Activated CD4-positive, alpha-beta T cell treated with anti-CD3 and anti-CD28 coated beads, Interleukin-2, amount 50 U/mL, for 48 hours (primary cell): ENCODE results near the gene STOX2.
A peak's percentile ranks its signal among the peaks of the same experiment; 100 is the strongest.

Experiments used
- DNase-seq, 2 experiments: peaks; one replicate each; pipeline ENCODE4 v3.0.0-alpha.2; 2020

The STOX2 gene, protein sequence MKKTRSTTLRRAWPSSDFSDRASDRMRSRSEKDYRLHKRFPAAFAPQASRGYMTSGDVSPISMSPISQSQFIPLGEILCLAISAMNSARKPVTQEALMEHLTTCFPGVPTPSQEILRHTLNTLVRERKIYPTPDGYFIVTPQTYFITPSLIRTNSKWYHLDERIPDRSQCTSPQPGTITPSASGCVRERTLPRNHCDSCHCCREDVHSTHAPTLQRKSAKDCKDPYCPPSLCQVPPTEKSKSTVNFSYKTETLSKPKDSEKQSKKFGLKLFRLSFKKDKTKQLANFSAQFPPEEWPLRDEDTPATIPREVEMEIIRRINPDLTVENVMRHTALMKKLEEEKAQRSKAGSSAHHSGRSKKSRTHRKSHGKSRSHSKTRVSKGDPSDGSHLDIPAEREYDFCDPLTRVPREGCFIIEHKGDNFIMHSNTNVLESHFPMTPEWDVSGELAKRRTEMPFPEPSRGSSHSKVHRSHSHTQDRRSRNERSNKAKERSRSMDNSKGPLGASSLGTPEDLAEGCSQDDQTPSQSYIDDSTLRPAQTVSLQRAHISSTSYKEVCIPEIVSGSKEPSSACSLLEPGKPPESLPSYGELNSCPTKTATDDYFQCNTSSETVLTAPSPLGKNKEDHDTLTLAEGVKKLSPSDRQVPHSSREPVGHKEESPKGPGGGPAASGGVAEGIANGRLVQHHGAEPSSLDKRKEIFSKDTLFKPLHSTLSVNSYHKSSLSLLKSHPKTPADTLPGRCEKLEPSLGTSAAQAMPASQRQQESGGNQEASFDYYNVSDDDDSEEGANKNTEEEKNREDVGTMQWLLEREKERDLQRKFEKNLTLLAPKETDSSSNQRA (N-terminal part only)

DNA sequence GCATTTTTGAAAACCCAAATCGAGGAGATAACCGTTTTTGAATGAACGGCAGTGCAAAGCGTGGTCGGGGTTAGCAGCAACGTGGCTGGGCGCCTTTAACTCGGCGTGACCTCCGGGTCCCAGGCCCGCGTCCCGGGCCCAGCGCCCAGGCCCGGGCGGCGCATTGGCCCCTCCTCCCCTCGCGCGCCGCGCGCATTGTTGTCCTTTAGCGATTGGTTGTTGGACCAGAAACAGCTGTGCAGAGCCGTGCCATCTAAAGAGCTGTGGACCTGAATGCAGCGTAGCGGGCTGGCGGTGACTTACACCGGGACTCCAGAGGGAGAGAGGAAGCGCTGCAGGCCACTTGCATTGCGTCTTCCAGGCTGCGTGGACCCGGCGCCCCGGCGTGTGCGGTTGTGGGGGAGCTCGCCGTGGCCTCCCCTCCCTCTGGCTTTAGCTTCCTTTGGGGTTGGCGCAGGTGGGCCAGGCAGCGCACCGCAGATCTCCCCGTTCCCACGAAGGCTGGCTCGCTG lies at the start of gene STOX2:
STOX2 (plus strand) TSS at position 227 of the 512 bp plus-strand sequence. CDS start 1,484 bp downstream, outside the sequence.
- DNase-seq, result peak; percentile 19 to 22

DNA sequence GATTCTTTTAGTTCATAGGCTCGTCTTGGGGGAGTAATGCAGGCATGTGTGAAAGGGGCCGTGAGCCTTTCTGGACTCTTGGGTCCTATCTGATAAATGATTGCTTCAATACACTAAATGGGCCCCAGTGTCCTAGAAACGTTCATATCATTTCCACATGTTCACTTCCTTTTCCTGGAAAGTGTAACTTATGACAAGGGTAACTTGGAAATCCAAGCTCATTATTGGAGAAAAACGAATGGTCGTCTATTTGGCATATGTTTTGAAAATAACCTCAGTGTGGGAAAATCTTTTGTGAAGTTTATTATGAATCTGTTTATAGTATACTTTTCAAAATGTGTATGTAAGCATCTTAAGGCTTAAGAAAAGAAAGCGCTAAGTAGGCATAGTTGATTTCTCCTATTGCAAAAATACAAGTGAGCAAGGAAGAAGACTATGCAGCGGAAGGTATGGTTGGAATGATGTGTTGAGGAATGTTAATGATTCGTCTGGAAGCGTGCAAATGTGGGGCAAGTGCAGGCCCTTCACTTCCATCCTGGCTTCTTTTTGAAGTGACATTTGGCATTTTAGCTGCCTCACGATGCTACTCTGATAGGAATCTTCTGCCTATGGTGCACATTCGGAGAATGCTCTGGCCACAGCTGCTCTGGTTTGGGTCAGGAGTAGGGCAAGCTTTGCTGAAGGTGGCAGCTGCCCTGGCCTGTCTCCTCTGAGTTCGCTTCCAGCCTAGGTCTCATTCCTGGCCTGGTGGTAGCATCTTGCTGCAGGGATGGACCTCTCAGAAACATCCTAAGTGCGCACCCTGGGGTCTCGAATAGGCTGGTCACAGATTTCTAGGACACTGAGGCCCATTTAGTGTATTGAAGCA lies 49.5 kb upstream of the STOX2 start:
- no peak for DNase-seq

DNA sequence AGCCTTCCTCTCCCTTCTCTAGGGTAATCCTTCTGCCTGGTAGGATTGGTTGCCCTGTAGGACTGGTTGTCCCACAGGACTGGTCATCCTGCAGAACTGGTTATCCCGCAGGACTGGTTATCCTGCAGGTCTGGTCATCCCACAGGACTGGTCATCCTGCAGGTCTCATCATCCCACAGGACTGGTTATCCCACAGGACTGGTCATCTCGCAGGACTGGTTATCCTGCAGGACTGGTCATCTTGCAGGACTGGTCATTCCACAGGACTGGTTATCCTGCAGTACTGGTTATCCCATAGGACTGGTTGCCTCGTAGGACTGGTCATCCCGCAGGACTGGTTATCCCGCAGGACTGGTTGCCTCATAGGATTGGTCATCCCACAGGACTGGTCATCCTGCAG lies 48.1 kb upstream of the STOX2 start:
- no peak for DNase-seq

DNA sequence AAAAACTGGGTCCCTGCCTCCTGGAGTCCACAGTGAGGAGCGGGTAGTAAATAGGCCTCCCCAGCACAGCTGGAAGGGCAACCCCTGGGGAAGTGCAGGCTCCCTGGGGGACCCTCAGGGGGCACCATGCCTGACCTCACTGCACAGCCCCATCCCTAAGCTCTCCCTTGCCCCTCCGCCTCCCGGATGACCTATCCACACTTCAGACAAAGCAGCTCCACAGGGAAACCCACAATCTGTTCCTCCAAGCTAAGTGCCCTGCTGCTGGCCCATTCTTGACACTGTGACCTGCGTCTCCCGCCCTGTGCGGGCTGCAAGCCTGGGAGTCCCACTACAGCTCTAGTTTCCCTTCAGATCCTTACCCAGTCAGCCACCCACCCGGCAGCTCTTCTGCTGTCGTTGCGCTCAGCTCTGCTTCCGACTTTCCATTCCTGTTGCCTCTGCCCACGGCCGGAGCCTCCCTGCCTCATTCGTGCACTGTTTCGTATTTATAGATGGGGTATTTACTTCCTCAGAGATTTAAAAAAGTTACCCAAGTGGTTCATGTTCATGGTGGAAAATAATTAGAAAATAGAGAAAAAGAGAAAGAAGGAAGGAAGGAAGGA lies 47.0 kb upstream of the STOX2 start:
- no peak for DNase-seq

DNA sequence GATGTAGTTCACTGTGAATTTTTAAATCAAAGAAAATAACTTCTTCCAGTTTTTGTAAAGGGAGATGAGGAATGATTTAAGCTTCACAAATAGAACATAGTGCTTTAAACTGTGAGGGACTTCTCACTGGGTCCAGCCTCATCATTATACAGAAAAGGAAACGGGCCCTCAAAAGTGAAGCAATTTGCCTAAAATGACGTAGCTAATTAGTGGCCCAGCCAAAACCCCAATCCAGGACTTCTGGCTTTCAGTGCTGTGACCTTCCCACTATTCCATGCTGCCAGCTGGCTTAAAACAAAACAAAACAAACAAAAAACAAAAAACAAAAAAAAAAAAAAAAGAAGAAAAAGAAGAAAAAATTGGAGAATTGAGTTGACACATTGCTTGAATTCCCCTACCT lies 45.0 kb upstream of the STOX2 start:
- no peak for DNase-seq

DNA sequence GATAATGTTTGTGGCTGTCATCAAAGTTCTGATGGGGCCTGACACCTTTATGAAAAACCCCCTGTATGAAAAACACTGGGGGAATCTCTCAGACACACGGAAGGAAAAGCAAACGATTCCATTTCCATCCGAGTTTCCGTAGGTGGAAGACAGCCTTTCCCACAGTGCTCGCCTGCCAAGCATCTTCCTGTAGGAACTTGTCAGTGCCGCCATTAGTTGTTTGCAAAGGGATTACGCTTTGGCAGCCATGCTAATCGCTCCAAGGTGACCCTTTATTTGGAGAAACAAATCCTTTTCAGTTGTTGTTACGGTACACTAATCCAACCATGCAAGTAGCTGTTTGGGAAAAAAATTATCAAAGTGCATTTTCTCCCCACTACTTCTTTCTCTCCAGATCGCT lies 44.4 kb upstream of the STOX2 start:
- DNase-seq, result no peak

DNA sequence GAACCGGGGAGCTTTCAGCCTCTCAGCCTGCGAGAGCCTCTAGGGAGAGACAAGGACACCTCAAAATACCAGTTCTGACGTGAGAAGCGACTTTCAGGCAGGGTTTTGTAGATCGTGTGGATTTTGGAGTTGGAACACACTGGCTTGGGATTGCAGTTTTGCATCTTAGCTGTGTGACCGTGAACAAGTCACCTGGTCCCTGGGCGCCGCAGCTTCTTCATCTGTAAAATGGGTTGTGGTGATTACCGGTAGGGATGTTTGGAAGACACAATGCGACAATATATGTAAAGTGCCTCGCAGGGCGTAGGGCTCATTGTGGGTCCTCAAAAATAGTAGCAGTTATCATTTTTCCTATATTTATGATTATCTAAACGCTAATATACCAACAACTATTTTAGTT lies 43.7 kb upstream of the STOX2 start:
- DNase-seq, result no peak

DNA sequence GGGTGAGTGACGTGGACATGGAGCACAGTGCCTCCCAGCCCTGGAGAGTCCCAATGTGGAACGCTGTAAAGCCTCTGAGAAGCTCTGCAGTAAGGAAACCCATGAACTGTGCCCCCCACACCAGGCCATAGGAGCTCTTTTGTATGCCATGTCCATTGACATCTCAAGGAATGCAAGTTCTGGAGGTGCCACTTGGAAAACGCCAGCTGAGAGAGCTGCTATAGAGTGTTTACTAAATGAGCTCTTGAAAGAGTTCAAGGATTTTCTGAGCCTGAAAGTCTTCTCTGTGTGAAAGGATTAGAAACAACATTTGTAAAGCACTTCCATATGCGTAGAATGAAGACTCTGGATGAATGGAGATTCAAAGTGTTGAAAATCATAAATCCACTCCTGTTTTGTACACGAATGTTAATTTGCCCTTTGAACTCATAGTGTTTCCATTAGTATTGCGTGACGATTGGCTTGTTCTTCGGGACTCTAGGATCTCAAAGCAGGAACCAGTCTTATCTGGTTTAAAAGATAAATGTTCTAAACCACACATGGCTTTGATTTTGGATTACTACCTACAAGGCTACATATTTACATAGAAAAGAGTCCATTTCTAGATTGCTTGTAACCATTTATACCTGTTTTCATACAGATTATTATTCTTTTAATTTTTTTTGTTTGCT lies 41.8 kb upstream of the STOX2 start:
- no peak for DNase-seq

DNA sequence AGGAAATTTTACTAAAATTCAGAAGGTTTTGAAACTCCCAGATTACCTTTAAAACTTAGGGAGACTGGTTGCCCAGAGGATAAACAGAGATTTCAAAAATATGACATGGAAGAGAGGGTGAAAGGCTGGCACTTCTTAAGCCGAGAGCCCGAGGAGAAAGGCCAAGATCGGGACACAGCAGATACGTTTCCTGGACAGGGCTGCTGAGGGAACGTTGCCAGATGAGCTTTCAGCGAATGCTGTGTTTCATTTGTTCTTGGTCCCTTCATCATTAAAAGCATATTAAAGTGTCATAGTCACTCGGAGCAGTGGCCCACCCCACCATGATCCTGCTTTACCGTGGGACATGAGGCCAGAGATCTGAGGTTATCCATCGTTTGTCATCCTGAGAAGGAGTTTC lies 37.9 kb upstream of the STOX2 start:
- no peak for DNase-seq

DNA sequence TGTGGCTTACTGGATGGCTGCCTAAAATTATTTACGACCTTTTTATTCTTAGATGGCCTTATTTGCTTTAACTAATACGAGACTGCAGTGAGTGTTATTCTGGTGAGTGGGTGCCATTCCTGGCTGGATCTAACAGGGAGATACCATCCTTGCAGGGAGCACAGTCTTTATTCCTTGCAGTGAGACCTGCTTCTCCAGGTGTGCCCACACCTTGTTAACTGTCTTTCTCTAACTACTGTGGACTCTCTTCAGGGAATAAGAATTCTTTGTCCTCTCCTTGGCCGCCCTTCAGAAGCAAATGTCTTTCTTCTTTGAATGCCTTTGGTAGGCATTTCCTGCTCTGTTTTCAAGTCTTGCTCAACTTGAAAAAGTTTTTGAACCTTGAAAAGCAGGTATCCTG lies 34.1 kb upstream of the STOX2 start:
- DNase-seq, result no peak

DNA sequence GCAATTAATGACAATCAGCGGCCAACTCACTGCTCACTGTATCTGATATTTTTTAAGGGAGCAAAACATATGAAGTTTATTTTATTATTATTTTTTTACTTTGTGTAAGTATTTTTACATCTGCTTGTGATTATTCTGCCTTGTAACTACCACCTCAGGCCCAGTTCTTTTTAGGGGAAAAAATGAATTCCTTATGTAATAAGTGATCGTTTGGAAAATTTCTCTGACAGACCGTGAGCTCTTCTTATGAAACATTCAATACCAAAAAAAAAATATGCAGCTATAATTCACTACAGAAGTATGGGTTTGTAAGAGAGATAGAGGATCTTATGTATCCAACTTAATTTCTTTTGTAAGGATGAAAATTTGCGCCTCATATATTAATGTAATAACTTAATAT lies 33.5 kb upstream of the STOX2 start:
- no peak for DNase-seq

DNA sequence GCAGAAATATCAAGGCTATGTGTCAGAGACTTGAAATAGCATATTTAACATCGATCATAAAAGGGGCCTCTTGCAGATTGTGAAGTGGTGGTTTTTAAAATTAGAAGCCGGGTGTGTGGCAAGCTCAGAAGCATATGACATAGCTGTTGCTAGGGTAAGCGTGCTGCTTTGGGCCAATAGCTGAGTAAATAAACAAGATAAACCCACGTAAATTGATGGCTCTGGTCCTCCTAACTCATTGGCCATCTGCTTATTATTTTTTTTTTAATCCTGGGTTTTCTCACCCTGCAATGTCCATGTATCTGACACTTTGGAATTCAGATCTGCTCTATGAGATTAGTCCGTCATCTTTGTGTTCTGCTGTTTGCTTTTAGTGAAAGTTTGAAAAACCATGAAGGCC lies 32.6 kb upstream of the STOX2 start:
- no peak for DNase-seq

DNA sequence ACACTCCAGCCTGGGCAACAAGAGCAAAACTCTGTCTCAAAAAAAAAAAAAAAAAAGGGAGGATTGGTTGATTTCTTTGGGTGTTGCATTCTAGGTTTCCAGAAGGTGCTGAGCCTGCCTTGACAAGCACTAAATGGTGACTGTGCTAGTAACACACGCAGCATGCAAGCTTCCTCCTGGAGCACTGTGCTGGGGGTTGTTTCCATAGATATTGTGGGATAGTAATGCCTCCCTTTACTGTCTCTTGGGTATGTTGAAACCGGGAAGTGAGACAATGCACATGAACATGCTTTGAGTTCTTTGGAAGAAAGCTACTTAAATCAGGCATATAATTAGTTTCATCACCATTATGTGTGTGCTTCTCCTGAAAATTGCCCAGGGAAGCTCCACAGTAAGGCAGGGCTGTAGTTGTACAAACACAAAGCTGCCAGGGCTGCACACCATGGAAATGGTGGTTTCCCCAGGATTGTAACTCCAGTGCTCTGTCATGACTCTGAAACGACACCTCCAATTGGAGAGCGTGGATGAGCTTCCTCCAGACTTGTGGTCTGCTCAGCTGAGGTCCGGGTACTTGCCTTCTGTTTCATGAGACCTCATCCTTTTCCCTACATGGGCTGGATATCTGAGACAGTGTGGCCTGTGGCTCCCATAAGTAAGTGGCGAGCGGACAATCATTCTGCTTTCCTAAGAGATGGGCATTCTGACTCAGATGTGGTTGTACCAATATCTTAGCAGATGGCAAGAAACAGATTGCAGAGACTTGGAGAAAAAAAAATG lies 31.5 kb upstream of the STOX2 start:
- DNase-seq, result no peak

DNA sequence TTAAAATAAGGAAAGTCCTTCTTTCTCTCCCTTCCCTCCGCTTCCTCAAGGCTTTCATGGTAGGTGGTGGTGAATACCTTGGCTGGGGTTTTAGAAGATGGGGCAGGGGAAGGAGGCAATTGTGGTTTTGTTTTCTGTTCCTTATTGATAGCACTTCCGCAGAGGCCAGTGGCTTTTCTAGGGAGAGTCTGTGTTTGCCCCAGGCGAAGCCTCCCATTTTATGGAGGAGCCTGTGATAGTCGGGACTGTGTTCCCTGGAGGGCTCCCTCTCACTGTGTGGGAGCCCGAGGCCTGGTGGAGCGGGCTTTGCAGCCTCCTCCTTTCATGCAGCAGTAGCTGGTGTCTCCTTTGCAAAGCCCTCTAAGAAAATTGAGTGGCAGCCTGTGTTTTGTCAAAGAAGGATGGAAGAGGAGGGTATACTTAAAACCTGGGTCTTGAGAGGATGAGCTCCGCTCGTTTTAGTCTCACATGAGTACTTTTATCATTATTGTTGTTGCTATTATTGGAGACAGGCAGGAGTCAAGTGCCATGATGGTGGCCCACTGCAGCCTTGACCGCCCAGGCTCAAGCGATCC lies 29.8 kb upstream of the STOX2 start:
- DNase-seq, result no peak

DNA sequence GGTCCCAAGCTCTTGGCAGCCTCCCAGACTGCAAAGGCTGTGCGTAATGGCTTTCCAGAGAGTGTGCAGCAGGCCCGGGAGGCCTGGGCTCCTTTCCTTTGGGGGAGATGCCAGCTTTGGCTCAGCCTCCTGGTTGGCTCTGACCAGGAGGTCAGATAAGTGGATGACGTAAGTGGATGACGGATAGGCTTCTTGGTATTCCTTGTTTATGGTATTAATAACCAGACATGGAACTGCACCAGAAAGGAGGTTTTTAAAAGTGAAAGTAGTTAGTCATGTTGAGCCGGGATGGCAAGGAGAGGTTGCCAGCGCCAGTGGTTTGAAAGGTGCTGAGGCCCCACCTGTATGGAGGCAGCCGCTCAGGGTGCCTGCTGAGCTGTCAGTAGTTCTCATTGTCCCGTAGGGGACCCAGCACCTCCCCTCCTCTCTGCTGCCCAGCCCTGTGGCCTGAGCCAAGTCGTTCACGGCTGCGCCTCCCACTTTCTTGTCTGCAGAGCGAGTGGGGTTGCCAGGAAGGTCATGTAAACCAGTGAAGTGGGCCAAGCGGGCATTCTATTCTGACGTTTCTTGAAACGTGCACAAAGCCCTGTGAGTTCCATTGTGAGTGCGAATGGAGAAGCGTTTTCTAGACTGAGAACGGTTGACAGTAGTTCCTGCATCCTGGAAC lies 28.7 kb upstream of the STOX2 start:
- DNase-seq, result no peak

DNA sequence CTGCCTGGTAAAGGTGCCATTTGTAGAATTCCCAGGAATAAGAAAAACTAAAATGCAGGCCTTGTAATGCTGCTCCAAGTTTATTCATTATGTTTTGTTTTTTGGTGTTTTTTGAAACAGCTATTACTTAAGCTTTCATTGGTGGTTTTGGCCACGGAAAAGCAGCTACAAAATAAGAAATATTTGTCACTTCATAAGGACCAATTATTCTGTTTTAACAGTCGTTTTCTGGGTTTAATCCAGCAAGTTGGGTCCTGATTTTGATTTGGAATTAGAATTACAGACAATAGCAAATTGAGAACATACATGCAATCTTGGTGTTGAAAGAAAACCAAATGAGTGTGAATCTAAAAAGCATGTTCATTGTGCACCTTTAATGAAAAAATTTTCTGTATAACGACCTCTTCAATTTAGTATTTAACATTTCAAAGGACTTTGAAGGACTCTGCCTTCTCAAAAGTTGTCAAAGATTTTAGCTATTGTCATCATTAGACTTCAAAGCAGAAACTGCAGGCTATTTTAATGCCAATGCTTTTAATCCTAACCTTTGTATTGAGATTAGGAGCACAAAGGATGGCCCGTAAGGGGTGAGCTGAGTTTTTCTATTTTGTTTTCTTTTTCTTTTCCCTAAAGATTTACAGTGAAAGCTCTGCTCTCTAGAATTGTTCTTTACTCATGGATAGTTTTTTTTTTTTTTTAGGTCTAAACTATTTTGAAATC lies 26.7 kb upstream of the STOX2 start:
- no peak for DNase-seq

DNA sequence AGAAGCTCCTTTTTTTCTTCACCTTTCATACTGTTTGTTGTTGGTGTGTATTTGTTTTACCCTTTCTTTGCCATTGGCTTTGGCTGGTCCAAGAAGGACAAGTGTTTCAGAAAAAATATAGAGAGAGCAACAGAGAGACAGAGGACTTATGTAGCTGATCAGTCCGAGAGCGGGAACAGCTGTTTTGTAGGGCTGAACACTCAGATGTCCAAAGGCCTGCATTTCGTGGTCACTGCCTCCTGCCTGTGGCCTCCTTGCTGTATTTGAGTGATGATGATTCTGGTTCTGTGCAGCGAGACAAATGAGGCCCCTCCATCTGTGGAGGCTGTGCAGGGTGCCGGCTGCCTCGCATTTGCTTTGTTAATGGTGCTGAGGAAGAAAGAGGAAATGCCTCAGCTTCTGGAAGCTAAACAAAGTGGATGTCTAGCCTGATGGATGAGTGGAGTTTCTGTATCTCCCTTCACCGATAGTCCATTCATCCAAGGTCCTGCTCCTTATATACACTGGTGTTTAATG lies 19.8 kb upstream of the STOX2 start:
- DNase-seq, result no peak

DNA sequence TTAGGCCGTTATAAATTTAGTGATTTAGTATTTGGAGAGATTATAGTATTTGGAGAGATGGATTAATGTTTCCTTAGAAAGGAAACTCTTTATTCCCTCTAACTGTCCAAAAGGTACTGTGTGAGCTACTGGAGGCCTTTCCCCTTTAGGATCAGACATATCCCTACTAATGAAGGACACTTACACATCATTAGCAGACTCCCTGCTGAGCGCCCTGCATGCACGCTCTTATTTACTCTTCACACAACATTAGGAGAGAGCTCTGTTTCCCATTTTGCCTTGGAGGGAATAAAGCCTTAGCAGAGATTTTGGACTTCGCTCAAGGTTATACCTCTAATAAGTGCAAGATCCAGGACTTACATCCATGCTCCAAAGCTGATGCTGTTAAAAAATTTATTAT lies 17.8 kb upstream of the STOX2 start:
- DNase-seq, result no peak

DNA sequence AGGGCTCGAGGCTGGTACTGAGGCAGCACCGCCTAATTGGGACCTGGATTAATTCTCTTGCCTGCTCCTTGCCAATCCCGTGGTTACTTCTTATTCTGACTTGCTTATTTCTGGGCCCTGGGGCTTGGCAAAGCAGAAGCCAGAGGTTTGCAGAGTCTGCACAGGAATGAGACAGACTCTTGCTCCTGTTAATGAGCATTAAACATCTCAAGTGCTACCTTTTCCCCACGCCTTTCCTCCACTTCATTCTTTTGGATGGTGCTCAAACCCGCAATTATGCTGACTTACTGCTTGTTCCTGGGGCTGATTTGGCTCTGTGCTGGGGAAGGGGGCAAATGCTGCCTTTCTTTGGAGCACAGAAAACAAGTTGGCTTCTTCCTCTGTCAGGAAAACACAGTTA lies 16.5 kb upstream of the STOX2 start:
- no peak for DNase-seq
